Smooth muscle cell (in vitro differentiated cells): ENCODE results near the gene SORCS1. TPM values are rescaled to one million over a fixed set of nuclear protein-coding genes. Genes with fewer than 3 reads are reported as not detected.

Experiments used
- DNase-seq: peaks from one replicate; lab custom pipeline; 2025; ENCODE audit not compliant: unreplicated experiment; lab: John Stamatoyannopoulos, UW
- H2AFZ ChIP-seq: fragments of 200-600 bp; sonication (generic); 2 replicates; pipeline ENCODE4 v1.6.0; 2016; ENCODE audit warnings: antibody characterized with exemption, low read depth, mild to moderate bottlenecking
- H3F3A ChIP-seq: fragments of 200-600 bp; sonication (generic); 2 replicates; pipeline ENCODE4 v1.6.0; 2017; ENCODE audit warnings: antibody characterized with exemption, low read depth
- H3K27ac ChIP-seq: fragments of 200-600 bp; sonication (generic); 2 replicates; pipeline ENCODE4 v1.5.1; 2016; ENCODE audit warnings: low read depth, mild to moderate bottlenecking
- H3K27me3 ChIP-seq: fragments of 200-600 bp; sonication (generic); 2 replicates; pipeline ENCODE4 v1.6.1; 2016; ENCODE audit warnings: low read depth, mild to moderate bottlenecking
- H3K36me3 ChIP-seq: fragments of 200-600 bp; sonication (generic); 2 replicates; pipeline ENCODE4 v1.5.1; 2016; ENCODE audit warnings: low read depth
- H3K4me1 ChIP-seq: fragments of 200-600 bp; sonication (generic); 2 replicates; pipeline ENCODE4 v1.5.1; 2016; ENCODE audit warnings: low read depth
- H3K4me2 ChIP-seq: fragments of 200-600 bp; sonication (generic); 2 replicates; pipeline ENCODE4 v1.6.0; 2016; ENCODE audit warnings: mild to moderate bottlenecking
- H3K4me3 ChIP-seq: fragments of 200-600 bp; sonication (generic); 2 replicates; pipeline ENCODE4 v1.5.1; 2016; ENCODE audit warnings: mild to moderate bottlenecking
- H3K79me2 ChIP-seq: fragments of 200-600 bp; sonication (generic); 2 replicates; pipeline ENCODE4 v1.6.0; 2016; ENCODE audit warnings: low read depth, mild to moderate bottlenecking
- H3K9ac ChIP-seq: fragments of 200-600 bp; sonication (generic); 2 replicates; pipeline ENCODE4 v1.6.0; 2016; ENCODE audit warnings: low read depth
- H3K9me3 ChIP-seq: fragments of 200-600 bp; sonication (generic); replicated peaks from 2 replicates; pipeline ENCODE4 v1.5.1; 2016; ENCODE audit warnings: low read depth
- H4K20me1 ChIP-seq: fragments of 200-600 bp; sonication (generic); 2 replicates; pipeline ENCODE4 v1.6.0; 2016; ENCODE audit warnings: low read depth
- CTCF ChIP-seq: fragments of 200-600 bp; sonication (generic); IDR thresholded peaks from 2 replicates; pipeline ENCODE4 v1.5.1; 2017; ENCODE audit warnings: borderline replicate concordance, mild to moderate bottlenecking, antibody characterized with exemption; ENCODE audit not compliant: insufficient read depth, poor library complexity, severe bottlenecking
- WGBS: methylation state at CpG from one replicate; pipeline ENCODE4 v1.1.7; 2016; ENCODE audit warnings: low lambda C conversion rate; 5-methylcytosine and 5-hydroxymethylcytosine counted together
- polyA plus RNA-seq: library from polyadenylated mRNA; unstranded; fragments of >200 nt; fragmentation: Nextera tagmentation; extraction: Ambion mirVana; gene quantifications from 2 replicates; pipeline ENCODE4 v1.2.1, GENCODE V29; 2016
- total RNA-seq: library from RNA; depleted of rRNA; stranded (reverse); fragments of >200 nt; gene quantifications from 2 replicates; pipeline ENCODE4 v1.2.3, GENCODE V29; 2014

SORCS1 gene
- total and polyA plus RNA-seq, 2 experiments from 2014 or later: 0.67 TPM; not detected in 1

- Histone ChIP-seq H3K79me2 (no peaks in the 10 kb centered on the region), H3F3A (no peaks in the 10 kb centered on the region), H3K9ac (no peak overlapping the region), H3K4me2 (no peak overlapping the region), H3K4me3 (no peak overlapping the region), H4K20me1 (no peaks in the 10 kb centered on the region), H3K36me3 (no peaks in the 10 kb centered on the region), H3K9me3 (no peaks in the 10 kb centered on the region), H3K4me1 (no peaks in the 10 kb centered on the region), H3K27me3 (no peaks in the 10 kb centered on the region), H3K27ac (no peak overlapping the region), H2AFZ (no peak overlapping the region)
- 44% methylated on average over 5 of the region's 5 CpGs for WGBS
- no peak for TF ChIP-seq CTCF
- no peak for DNase-seq
Measured at GRCh38 chr10:107126512-107127065, 37.9 kb downstream of the SORCS1 start.

- H3K27ac ChIP-seq: no peak overlapping the region
- H3K27me3 ChIP-seq: peaks cover 6% of the 10 kb centered on the region
- H3K4me3 ChIP-seq: no peak overlapping the region
- H3K36me3 ChIP-seq: no peaks in the 10 kb centered on the region
- H3F3A ChIP-seq: no peaks in the 10 kb centered on the region
- H3K4me2 ChIP-seq: no peak overlapping the region
- H4K20me1 ChIP-seq: no peaks in the 10 kb centered on the region
- WGBS: 86% methylated on average over 2 of the region's 2 CpGs
- no peaks in the 10 kb centered on the region for H3K4me1 ChIP-seq
- TF ChIP-seq CTCF: no peak
- no peak overlapping the region for H2AFZ ChIP-seq
- H3K9ac ChIP-seq: no peak overlapping the region
- H3K9me3 ChIP-seq: no peaks in the 10 kb centered on the region
- no peaks in the 10 kb centered on the region for H3K79me2 ChIP-seq
- DNase-seq: no peak
Measured at GRCh38 chr10:107122703-107123102, 41.8 kb downstream of the SORCS1 start.

GRCh38 chr10:107118866-107119265 is 45.6 kb downstream of the SORCS1 start:
- no peak overlapping the region for H3K4me2 ChIP-seq
- H3F3A ChIP-seq: no peaks in the 10 kb centered on the region
- TF ChIP-seq CTCF: no peak
- H4K20me1 ChIP-seq: no peaks in the 10 kb centered on the region
- no peaks in the 10 kb centered on the region for H3K79me2 ChIP-seq
- no peak overlapping the region for H3K9ac ChIP-seq
- no peak overlapping the region for H2AFZ ChIP-seq
- no peak for DNase-seq
- no peak overlapping the region for H3K4me3 ChIP-seq
- peaks cover 6% of the 10 kb centered on the region for H3K27me3 ChIP-seq
- no peaks in the 10 kb centered on the region for H3K4me1 ChIP-seq
- peaks cover 3% of the 10 kb centered on the region for H3K9me3 ChIP-seq
- H3K36me3 ChIP-seq: no peaks in the 10 kb centered on the region
- no peak overlapping the region for H3K27ac ChIP-seq

GRCh38 chr10:107104026-107104652 is 60.4 kb downstream of the SORCS1 start:
- no peaks in the 10 kb centered on the region for H3K79me2 ChIP-seq
- H3K27ac ChIP-seq: no peak overlapping the region
- H3K27me3 ChIP-seq: no peaks in the 10 kb centered on the region
- H3K36me3 ChIP-seq: no peaks in the 10 kb centered on the region
- no peak overlapping the region for H2AFZ ChIP-seq
- 66% methylated on average over 4 of the region's 4 CpGs for WGBS
- TF ChIP-seq CTCF: no peak
- H3K4me1 ChIP-seq: peaks cover 17% of the 10 kb centered on the region
- no peaks in the 10 kb centered on the region for H3F3A ChIP-seq
- no peaks in the 10 kb centered on the region for H4K20me1 ChIP-seq
- H3K4me3 ChIP-seq: no peak overlapping the region
- DNase-seq: no peak
- H3K9ac ChIP-seq: no peak overlapping the region
- H3K4me2 ChIP-seq: no peak overlapping the region
- no peaks in the 10 kb centered on the region for H3K9me3 ChIP-seq
